ENCODE data around the gene ECM2.

GRCh38 chr9:92486371-92486770, 49.4 kb downstream of the ECM2 start:
- TF ChIP-seq ZNF407 (CRISPR knock-in tag; IDR thresholded peaks at IDR 0.05; ENCODE audit: not compliant biosample characterization): no peak
- TF ChIP-seq FOXJ3 (CRISPR knock-in tag; IDR thresholded peaks at IDR 0.05; ENCODE audit: borderline replicate concordance): no peak
- TF ChIP-seq SRF (IDR thresholded peaks at IDR 0.05; ENCODE audit: low read depth, low read length): no peak
- TF ChIP-seq POLR2AphosphoS5 (IDR thresholded peaks at IDR 0.05; ENCODE audit: low read depth, low read length): no peak
- TF ChIP-seq ZGPAT (CRISPR knock-in tag; IDR thresholded peaks at IDR 0.05): no peak
- no peak for TF ChIP-seq RELA (CRISPR knock-in tag; IDR thresholded peaks at IDR 0.05)
- TF ChIP-seq ATF2 (CRISPR knock-in tag; IDR thresholded peaks at IDR 0.05): no peak
- TF ChIP-seq XRCC5 (optimal IDR thresholded peaks at IDR 0.05; ENCODE audit: low read length): no peak
- no peak for TF ChIP-seq SETDB1 (CRISPR knock-in tag; IDR thresholded peaks at IDR 0.05; ENCODE audit: borderline replicate concordance)
- no peak for TF ChIP-seq SP2 (CRISPR knock-in tag; IDR thresholded peaks at IDR 0.05)
- TF ChIP-seq ETV6 (CRISPR knock-in tag; conservative IDR thresholded peaks at IDR 0.05): no peak

Data from HepG2 (cell line).